Esophagus muscularis mucosa (tissue), 4 donors: ENCODE measurements around the gene CTNNA2. TPM values are rescaled to one million over a fixed set of nuclear protein-coding genes. Genes with fewer than 3 reads are reported as not detected.

ENCODE experiments used
- DNase-seq: peaks from one replicate; pipeline ENCODE4 v3.0.0-alpha.2; 2017; ENCODE audit errors: extremely low spot score
- H3K27ac ChIP-seq, 4 donors: fragments of 200-600 bp; sonication (generic); replicated peaks in 1 of 4; 1 replicate in 3 of 4; 2 replicates in 1 of 4; pipeline ENCODE4 v1.5.1; 2016 to 2019; ENCODE audit warnings: mild to moderate bottlenecking in 1 of 4
- H3K27me3 ChIP-seq, 4 donors: fragments of 200-600 bp; sonication (generic); one replicate each; pipeline versions ENCODE4 v1.5.1 to v1.6.0; 2016 to 2019
- H3K36me3 ChIP-seq, 4 donors: fragments of 200-600 bp; sonication (generic); one replicate each; pipeline ENCODE4 v1.5.1; 2016 to 2019
- H3K4me1 ChIP-seq, 4 donors: fragments of 200-600 bp; sonication (generic); one replicate each; pipeline ENCODE4 v1.5.1; 2016 to 2019
- H3K4me3 ChIP-seq, 4 donors: fragments of 200-600 bp; sonication (generic); 1 replicate in 2 of 4; 2 replicates in 2 of 4; pipeline ENCODE4 v1.5.1; 2016 to 2019; ENCODE audit warnings: mild to moderate bottlenecking in 4 of 4, moderate library complexity in 1 of 4
- H3K9me3 ChIP-seq, 4 donors: fragments of 200-600 bp; sonication (generic); 1 replicate in 3 of 4; 2 replicates in 1 of 4; pipeline ENCODE4 v1.5.1; 2016 to 2019
- CTCF ChIP-seq, 3 experiments: fragments of 200-600 bp in 2 of 3; fragments of 450-650 bp in 1 of 3; sonication (generic) in 2 of 3; IDR thresholded peaks; one replicate each; pipeline ENCODE4 v1.5.1; 2017 to 2019; ENCODE audit warnings: antibody characterized with exemption in 3 of 3, mild to moderate bottlenecking in 2 of 3, moderate library complexity in 1 of 3
- EP300 ChIP-seq: sonication (generic); formaldehyde crosslinking; IDR thresholded peaks from one replicate; pipeline ENCODE4 v1.6.1; 2017; ENCODE audit warnings: antibody characterized with exemption
- POLR2A ChIP-seq: fragments of 450-650 bp; IDR thresholded peaks from one replicate; pipeline ENCODE4 v1.6.1; 2017; ENCODE audit warnings: antibody characterized with exemption, moderate library complexity, mild to moderate bottlenecking, low read depth
- POLR2AphosphoS5 ChIP-seq, 2 donors: sonication (generic); formaldehyde crosslinking; IDR thresholded peaks; one replicate each; pipeline ENCODE4 v1.6.1; 2017; ENCODE audit warnings: antibody characterized with exemption in 2 of 2
- WGBS: methylation state at CpG from one replicate; pipeline ENCODE4 v1.1.5; 2018; 5-methylcytosine and 5-hydroxymethylcytosine counted together
- intact Hi-C: fragments of 100-400 bp; cut with DNase I; formaldehyde crosslinking; loops from one replicate; pipeline ENCODE4 v1.15.1; 2023
- total RNA-seq, 4 donors: library from RNA; depleted of rRNA; stranded (reverse); fragments of >200 nt; gene quantifications; one replicate each; pipeline versions ENCODE4 v1.1.0 to v1.2.1, GENCODE V29; 2016

The CTNNA2 gene
- total RNA-seq, 4 donors from 2014 or later, result 0.42 to 2.5 (median 1.1) TPM

GRCh38 chr2:79940364-79940763 lies 427.5 kb downstream of the CTNNA2 start:
- no peak for TF ChIP-seq POLR2AphosphoS5 (IDR thresholded peaks at IDR 0.05)
- no peak for TF ChIP-seq EP300
- no peak for TF ChIP-seq CTCF (IDR thresholded peaks at IDR 0.05)
- no peak for TF ChIP-seq POLR2A
- H3K4me3 ChIP-seq, result no peak overlapping the region
- WGBS, result 90% methylated on average over 2 of the region's 2 CpGs
- intact Hi-C loops, result no loop called here
- no peaks in the 10 kb centered on the region for H3K9me3 ChIP-seq
- H3K4me1 ChIP-seq, result peaks cover 0 to 7% (median 3%) of the 10 kb centered on the region in 4 donors
- H3K36me3 ChIP-seq, result no peaks in the 10 kb centered on the region
- no peak for DNase-seq
- H3K27me3 ChIP-seq, result no peaks in the 10 kb centered on the region
- no peak overlapping the region for H3K27ac ChIP-seq

GRCh38 chr2:79941179-79941578 lies 428.3 kb downstream of the CTNNA2 start:
- Histone ChIP-seq H3K36me3 (no peaks in the 10 kb centered on the region), H3K4me3 (no peak overlapping the region), H3K9me3 (no peaks in the 10 kb centered on the region), H3K4me1 (peaks cover 0 to 3% (median under 1%) of the 10 kb centered on the region in 4 donors), H3K27me3 (no peaks in the 10 kb centered on the region), H3K27ac (no peak overlapping the region)
- no peak for DNase-seq
- WGBS, result 82% methylated on average over 2 of the region's 2 CpGs
- intact Hi-C loops, result no loop called here
- no peak for TF ChIP-seq POLR2A
- TF ChIP-seq POLR2AphosphoS5 (IDR thresholded peaks at IDR 0.05), result no peak
- no peak for TF ChIP-seq CTCF (IDR thresholded peaks at IDR 0.05)
- TF ChIP-seq EP300, result no peak

GRCh38 chr2:79944205-79944604 lies 431.4 kb downstream of the CTNNA2 start:
- WGBS, result 92% methylated on average over 1 of the region's 1 CpG

GRCh38 chr2:79945653-79946445 lies 433.0 kb downstream of the CTNNA2 start:
- no peaks in the 10 kb centered on the region for H3K27me3 ChIP-seq
- 78% methylated on average over 5 of the region's 5 CpGs for WGBS
- no peaks in the 10 kb centered on the region for H3K36me3 ChIP-seq
- no peak overlapping the region for H3K4me3 ChIP-seq
- H3K4me1 ChIP-seq, result no peaks in the 10 kb centered on the region
- no peak overlapping the region for H3K27ac ChIP-seq
- intact Hi-C loops, result no loop called here
- H3K9me3 ChIP-seq, result no peaks in the 10 kb centered on the region
- no peak for TF ChIP-seq POLR2A
- TF ChIP-seq EP300, result no peak
- TF ChIP-seq POLR2AphosphoS5 (IDR thresholded peaks at IDR 0.05), result no peak
- DNase-seq, result no peak

More at GRCh38 chr2:79944205-79944604, 431.4 kb downstream of the CTNNA2 start:
- Histone ChIP-seq H3K36me3 (no peaks in the 10 kb centered on the region), H3K27ac (no peak overlapping the region), H3K4me1 (no peaks in the 10 kb centered on the region), H3K27me3 (no peaks in the 10 kb centered on the region), H3K4me3 (no peak overlapping the region), H3K9me3 (no peaks in the 10 kb centered on the region)
- intact Hi-C loops, result no loop called here
- DNase-seq, result no peak
- TF ChIP-seq POLR2A, result no peak
- TF ChIP-seq POLR2AphosphoS5 (IDR thresholded peaks at IDR 0.05), result no peak
- no peak for TF ChIP-seq EP300
- TF ChIP-seq CTCF (IDR thresholded peaks at IDR 0.05), result no peak

- 85% methylated on average over 2 of the region's 2 CpGs for WGBS
- Histone ChIP-seq H3K27me3 (no peaks in the 10 kb centered on the region), H3K36me3 (no peaks in the 10 kb centered on the region), H3K4me1 (no peaks in the 10 kb centered on the region), H3K9me3 (no peaks in the 10 kb centered on the region), H3K4me3 (no peak overlapping the region), H3K27ac (no peak overlapping the region)
- intact Hi-C loops, result no loop called here
- no peak for TF ChIP-seq POLR2AphosphoS5 (IDR thresholded peaks at IDR 0.05)
- TF ChIP-seq EP300, result no peak
- no peak for TF ChIP-seq CTCF (IDR thresholded peaks at IDR 0.05)
- no peak for TF ChIP-seq POLR2A
- DNase-seq, result no peak
Measured at GRCh38 chr2:79947751-79948150, 434.9 kb downstream of the CTNNA2 start.
